Measurements from ENCODE around the gene SNX32. TPM values are rescaled to one million over a fixed set of nuclear protein-coding genes. Genes with fewer than 3 reads are reported as not detected.

SNX32 gene
- total and polyA plus RNA-seq, 2 of the 13 experiments (the other 11 are each of a cell fraction or from before 2014, with no cell fraction given): 0.09 to 0.34 TPM

DNA sequence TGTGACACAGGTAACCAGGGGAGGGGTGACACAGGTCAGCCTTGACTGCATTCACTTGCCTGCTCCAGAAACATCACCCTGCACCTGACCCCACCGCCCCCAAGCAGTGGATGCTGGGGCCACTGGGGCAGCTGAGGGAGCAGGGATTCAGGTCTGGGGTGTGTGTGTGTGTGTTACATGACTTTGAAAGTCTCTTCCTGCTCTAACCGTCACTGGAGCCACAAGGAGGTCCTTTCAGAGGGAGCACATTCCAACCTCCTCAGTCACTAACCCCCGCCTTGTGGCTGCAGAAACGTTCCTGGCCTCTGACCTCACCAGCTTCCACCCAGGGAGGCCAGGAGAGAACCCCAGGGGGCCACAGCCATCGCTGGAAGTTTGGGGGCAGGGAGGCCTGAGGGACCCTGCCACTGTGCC lies 69.3 kb downstream of the SNX32 start (continued):
- TF ChIP-seq MYC (CRISPR knock-in tag; IDR thresholded peaks at IDR 0.05; ENCODE audit: borderline replicate concordance): no peak
- TF ChIP-seq ZNF207 (IDR thresholded peaks at IDR 0.05; ENCODE audit: borderline replicate concordance): no peak
- no peak for TF ChIP-seq ETS1 (CRISPR knock-in tag; IDR thresholded peaks at IDR 0.05)
- no peak for TF ChIP-seq FIP1L1 (IDR thresholded peaks at IDR 0.05; ENCODE audit: borderline replicate concordance, insufficient read depth, low read depth, low read length)
- TF ChIP-seq MTA1 (CRISPR knock-in tag; IDR thresholded peaks at IDR 0.05; ENCODE audit: borderline replicate concordance): no peak
- no peak for TF ChIP-seq E2F1 (CRISPR knock-in tag; IDR thresholded peaks at IDR 0.05)
- TF ChIP-seq NONO (IDR thresholded peaks at IDR 0.05): no peak
- TF ChIP-seq NONO (CRISPR knock-in tag; conservative IDR thresholded peaks at IDR 0.05): no peak
- TF ChIP-seq NFKBIZ (CRISPR knock-in tag; IDR thresholded peaks at IDR 0.05): no peak
- no peak for TF ChIP-seq ZNF253 (CRISPR knock-in tag; IDR thresholded peaks at IDR 0.05; ENCODE audit: borderline replicate concordance)
- no peak for TF ChIP-seq SP2 (CRISPR knock-in tag; IDR thresholded peaks at IDR 0.05)
- no peak for TF ChIP-seq JARID2 (CRISPR knock-in tag; IDR thresholded peaks at IDR 0.05; ENCODE audit: insufficient replicate concordance)
- no peak for TF ChIP-seq E2F5 (CRISPR knock-in tag; conservative IDR thresholded peaks at IDR 0.05)
- TF ChIP-seq ONECUT2 (CRISPR knock-in tag; IDR thresholded peaks at IDR 0.05): no peak
- TF ChIP-seq, protein P1, sequence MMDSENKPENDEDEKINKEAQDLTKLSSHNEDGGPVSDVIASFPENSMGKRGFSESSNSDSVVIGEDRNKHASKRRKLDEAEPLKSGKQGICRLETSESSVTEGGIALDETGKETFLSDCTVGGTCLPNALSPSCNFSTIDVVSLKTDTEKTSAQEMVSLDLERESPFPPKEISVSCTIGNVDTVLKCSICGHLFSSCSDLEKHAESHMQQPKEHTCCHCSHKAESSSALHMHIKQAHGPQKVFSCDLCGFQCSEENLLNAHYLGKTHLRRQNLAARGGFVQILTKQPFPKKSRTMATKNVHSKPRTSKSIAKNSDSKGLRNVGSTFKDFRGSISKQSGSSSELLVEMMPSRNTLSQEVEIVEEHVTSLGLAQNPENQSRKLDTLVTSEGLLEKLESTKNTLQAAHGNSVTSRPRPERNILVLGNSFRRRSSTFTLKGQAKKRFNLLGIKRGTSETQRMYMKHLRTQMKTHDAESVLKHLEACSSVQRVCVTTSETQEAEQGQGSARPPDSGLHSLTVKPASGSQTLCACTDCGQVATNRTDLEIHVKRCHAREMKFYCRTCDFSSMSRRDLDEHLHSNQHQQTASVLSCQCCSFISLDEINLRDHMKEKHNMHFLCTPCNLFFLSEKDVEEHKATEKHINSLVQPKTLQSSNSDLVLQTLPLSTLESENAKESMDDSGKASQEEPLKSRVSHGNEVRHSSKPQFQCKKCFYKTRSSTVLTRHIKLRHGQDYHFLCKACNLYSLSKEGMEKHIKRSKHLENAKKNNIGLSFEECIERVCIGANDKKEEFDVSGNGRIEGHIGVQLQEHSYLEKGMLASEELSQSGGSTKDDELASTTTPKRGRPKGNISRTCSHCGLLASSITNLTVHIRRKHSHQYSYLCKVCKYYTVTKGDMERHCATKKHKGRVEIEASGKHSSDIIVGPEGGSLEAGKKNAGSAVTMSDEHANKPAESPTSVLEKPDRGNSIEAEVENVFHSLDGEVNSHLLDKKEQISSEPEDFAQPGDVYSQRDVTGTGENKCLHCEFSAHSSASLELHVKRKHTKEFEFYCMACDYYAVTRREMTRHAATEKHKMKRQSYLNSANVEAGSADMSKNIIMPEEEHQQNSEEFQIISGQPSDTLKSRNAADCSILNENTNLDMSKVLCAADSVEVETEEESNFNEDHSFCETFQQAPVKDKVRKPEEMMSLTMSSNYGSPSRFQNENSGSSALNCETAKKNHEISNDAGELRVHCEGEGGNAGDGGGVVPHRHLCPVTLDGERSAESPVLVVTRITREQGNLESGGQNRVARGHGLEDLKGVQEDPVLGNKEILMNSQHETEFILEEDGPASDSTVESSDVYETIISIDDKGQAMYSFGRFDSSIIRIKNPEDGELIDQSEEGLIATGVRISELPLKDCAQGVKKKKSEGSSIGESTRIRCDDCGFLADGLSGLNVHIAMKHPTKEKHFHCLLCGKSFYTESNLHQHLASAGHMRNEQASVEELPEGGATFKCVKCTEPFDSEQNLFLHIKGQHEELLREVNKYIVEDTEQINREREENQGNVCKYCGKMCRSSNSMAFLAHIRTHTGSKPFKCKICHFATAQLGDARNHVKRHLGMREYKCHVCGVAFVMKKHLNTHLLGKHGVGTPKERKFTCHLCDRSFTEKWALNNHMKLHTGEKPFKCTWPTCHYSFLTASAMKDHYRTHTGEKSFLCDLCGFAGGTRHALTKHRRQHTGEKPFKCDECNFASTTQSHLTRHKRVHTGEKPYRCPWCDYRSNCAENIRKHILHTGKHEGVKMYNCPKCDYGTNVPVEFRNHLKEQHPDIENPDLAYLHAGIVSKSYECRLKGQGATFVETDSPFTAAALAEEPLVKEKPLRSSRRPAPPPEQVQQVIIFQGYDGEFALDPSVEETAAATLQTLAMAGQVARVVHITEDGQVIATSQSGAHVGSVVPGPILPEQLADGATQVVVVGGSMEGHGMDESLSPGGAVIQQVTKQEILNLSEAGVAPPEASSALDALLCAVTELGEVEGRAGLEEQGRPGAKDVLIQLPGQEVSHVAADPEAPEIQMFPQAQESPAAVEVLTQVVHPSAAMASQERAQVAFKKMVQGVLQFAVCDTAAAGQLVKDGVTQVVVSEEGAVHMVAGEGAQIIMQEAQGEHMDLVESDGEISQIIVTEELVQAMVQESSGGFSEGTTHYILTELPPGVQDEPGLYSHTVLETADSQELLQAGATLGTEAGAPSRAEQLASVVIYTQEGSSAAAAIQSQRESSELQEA (CRISPR knock-in tag; IDR thresholded peaks at IDR 0.05; ENCODE audit: not compliant biosample characterization): no peak
- no peak; the same call in 1 of the 2 replicates for TF ChIP-seq ATF3 (CRISPR knock-in tag; IDR thresholded peaks at IDR 0.05)
- TF ChIP-seq CBX5 (CRISPR knock-in tag; IDR thresholded peaks at IDR 0.05; ENCODE audit: borderline replicate concordance): no peak
- TF ChIP-seq MEF2D (CRISPR knock-in tag; IDR thresholded peaks at IDR 0.05): no peak
- TF ChIP-seq ZNF292 (CRISPR knock-in tag; IDR thresholded peaks at IDR 0.05; ENCODE audit: borderline replicate concordance, low read depth): no peak
